Thymus (tissue), 11 donors: ENCODE results near the gene TRO. TPM values are rescaled to one million over a fixed set of nuclear protein-coding genes. Genes with fewer than 3 reads are reported as not detected.

ENCODE experiments used
- DNase-seq, 9 donors: peaks; one replicate each; pipeline ENCODE4 v3.0.0-alpha.2; 2013; ENCODE audit warnings: low spot score in 9 of 9, low read depth in 6 of 9, missing footprints in 1 of 9
- H3K27ac ChIP-seq, 2 donors: one replicate each; pipeline ENCODE4 v1.5.1; 2013; ENCODE audit warnings: control low read depth in 1 of 2, low read depth in 1 of 2, low read length in 1 of 2, mild to moderate bottlenecking in 1 of 2, moderate library complexity in 1 of 2
- H3K27me3 ChIP-seq, 2 donors: one replicate each; pipeline ENCODE4 v1.5.1; 2013; ENCODE audit warnings: low read length in 1 of 2; ENCODE audit not compliant: control insufficient read depth in 2 of 2, insufficient read depth in 1 of 2
- H3K36me3 ChIP-seq, 2 donors: one replicate each; pipeline ENCODE4 v1.5.1; 2013; ENCODE audit warnings: low read length in 1 of 2, mild to moderate bottlenecking in 1 of 2, moderate library complexity in 1 of 2; ENCODE audit not compliant: control insufficient read depth in 2 of 2, insufficient read depth in 2 of 2
- H3K4me1 ChIP-seq, 2 donors: one replicate each; pipeline ENCODE4 v1.5.1; 2013; ENCODE audit warnings: low read length in 2 of 2; ENCODE audit not compliant: control insufficient read depth in 2 of 2, insufficient read depth in 2 of 2
- H3K4me3 ChIP-seq, 2 donors: one replicate each; pipeline ENCODE4 v1.5.1; 2013; ENCODE audit warnings: low read length in 2 of 2, control low read depth in 1 of 2, mild to moderate bottlenecking in 1 of 2
- H3K9me3 ChIP-seq, 2 donors: one replicate each; pipeline ENCODE4 v1.5.1; 2013; ENCODE audit warnings: low read length in 1 of 2, mild to moderate bottlenecking in 1 of 2; ENCODE audit not compliant: control insufficient read depth in 2 of 2, insufficient read depth in 1 of 2
- WGBS: extraction: QIAGEN DNeasy Blood & Tissue Kit; methylation state at CpG from one replicate; pipeline ENCODE4 v1.1.7; 2013; 5-methylcytosine and 5-hydroxymethylcytosine counted together
- polyA plus RNA-seq: library from polyadenylated mRNA; stranded (reverse); fragments of 200-250 nt; gene quantifications from one replicate; pipeline ENCODE4 v1.2.3, GENCODE V29; 2013
- total RNA-seq: library from RNA; stranded (reverse); fragments of 120-200 nt; gene quantifications from one replicate; pipeline ENCODE4 v1.2.4, GENCODE V29; 2013
- donor health status: healthy.

TRO gene
- total and polyA plus RNA-seq, 2 donors, result 12.4 to 17.3 TPM

DNA sequence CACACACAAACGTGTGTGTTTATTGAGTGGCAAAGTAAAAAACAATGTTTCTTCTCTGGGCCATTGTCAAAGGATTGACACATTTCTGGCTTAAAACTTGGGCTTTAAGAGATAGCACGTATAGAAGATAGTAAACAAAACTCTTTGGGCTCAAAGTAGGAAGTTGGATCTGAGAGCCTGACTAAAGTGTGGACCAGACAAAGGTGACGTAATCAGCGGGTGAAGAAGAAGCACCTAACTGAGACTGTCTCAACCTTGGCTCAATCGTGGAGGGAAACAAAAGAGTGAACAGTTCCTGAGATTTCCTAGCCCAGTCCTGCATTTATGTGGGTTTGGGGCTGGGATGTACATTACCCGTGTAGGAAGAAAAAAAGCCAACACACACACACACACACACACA is 59.7 kb downstream of the TRO start:
- 94% methylated on average over 6 of the region's 6 CpGs for WGBS
- Histone ChIP-seq H3K9me3 (no peaks in the 10 kb centered on the region), H3K27ac (no peak overlapping the region), H3K4me1 (no peaks in the 10 kb centered on the region), H3K36me3 (no peaks in the 10 kb centered on the region), H3K27me3 (no peaks in the 10 kb centered on the region), H3K4me3 (no peak overlapping the region)
- DNase-seq, result no peak

Other genes with a start within 250 kb of the TRO start
- not detected for gene ITIH6, start 122.6 kb upstream of the TRO start, total RNA-seq
- gene ITIH6, start 122.6 kb upstream of the TRO start, polyA plus RNA-seq, result not detected
- gene MAGED2, start 113.1 kb upstream of the TRO start, total RNA-seq, result 183 TPM
- gene MAGED2, start 113.1 kb upstream of the TRO start, polyA plus RNA-seq, result 88.3 TPM
- 0.19 TPM for gene PFKFB1, start 73.4 kb downstream of the TRO start, total RNA-seq
- gene PFKFB1, start 73.4 kb downstream of the TRO start, polyA plus RNA-seq, result 0.41 TPM
- gene APEX2, start 79.5 kb downstream of the TRO start, total RNA-seq, result 6.7 TPM
- gene APEX2, start 79.5 kb downstream of the TRO start, polyA plus RNA-seq, result 9.0 TPM
- 16.9 TPM for gene ALAS2, start 110.2 kb downstream of the TRO start, total RNA-seq
- gene ALAS2, start 110.2 kb downstream of the TRO start, polyA plus RNA-seq, result 0.41 TPM
- 0.14 TPM for gene PAGE2B, start 154.2 kb downstream of the TRO start, total RNA-seq
- 1.2 TPM for gene PAGE2B, start 154.2 kb downstream of the TRO start, polyA plus RNA-seq
- gene PAGE2, start 168.2 kb downstream of the TRO start, total RNA-seq, result 0.24 TPM
- 1.1 TPM for gene PAGE2, start 168.2 kb downstream of the TRO start, polyA plus RNA-seq